ENCODE results near the gene SLC25A14. TPM values are rescaled to one million over a fixed set of nuclear protein-coding genes. Genes with fewer than 3 reads are reported as not detected.

The SLC25A14 gene
- total RNA-seq, 3 donors from 2014 or later (not counting 1 experiment from before 2014, with no cell fraction given) = 17.6 to 20.5 (median 19.0) TPM

Other genes with a start within 250 kb of the SLC25A14 start
- gene ELF4, start 229.4 kb upstream of the SLC25A14 start, total RNA-seq = 100 to 1,000 TPM in 1 of 3 donors, 10 to 100 TPM in 2; 83.3 to 105 (median 98.7) TPM
- 10 to 100 TPM; 16.2 to 21.1 (median 17.0) TPM for gene AIFM1, start 174.1 kb upstream of the SLC25A14 start, total RNA-seq
- gene RAB33A, start 168.0 kb upstream of the SLC25A14 start, total RNA-seq = 1 to 10 TPM; 3.2 to 4.4 (median 4.4) TPM
- gene ZNF280C, start 71.0 kb upstream of the SLC25A14 start, total RNA-seq = 1 to 10 TPM; 5.5 to 6.0 (median 5.8) TPM
- gene GPR119, start 45.8 kb downstream of the SLC25A14 start, total RNA-seq = not detected
- 10 to 100 TPM; 19.1 to 26.3 (median 21.9) TPM for gene RBMX2, start 62.1 kb downstream of the SLC25A14 start, total RNA-seq

Measured in natural killer cell (primary cell).